ENCODE results near the gene USB1.

USB1 gene

GRCh38 chr16:58000706-58001676, at the start of gene USB1:
USB1 (plus strand) TSS chr16:58001407; CDS start chr16:58001484, 77 bp downstream.
- TF ChIP-seq CTCF (IDR thresholded peaks at IDR 0.05; ENCODE audit: control insufficient read depth, insufficient read depth, low read depth, low read length, missing control alignments) = peak; percentile 49
- peak within 1 kb of the TSS; percentile 98 for H3K4me3 ChIP-seq (ENCODE audit: control insufficient read depth, low read depth, low read length)
- no peak for DNase-seq (ENCODE audit: low read depth)

GRCh38 chr16:57952909-57953308, 48.3 kb upstream of the USB1 start:
- no peak for TF ChIP-seq CTCF (IDR thresholded peaks at IDR 0.05; ENCODE audit: control insufficient read depth, insufficient read depth, low read depth, low read length, missing control alignments)

GRCh38 chr16:57953857-57954256, 47.4 kb upstream of the USB1 start:
- H3K4me3 ChIP-seq (ENCODE audit: control insufficient read depth, low read depth, low read length) = no peak overlapping the region
- no peak for TF ChIP-seq CTCF (IDR thresholded peaks at IDR 0.05; ENCODE audit: control insufficient read depth, insufficient read depth, low read depth, low read length, missing control alignments)
- no peak for DNase-seq (ENCODE audit: low read depth)

More at GRCh38 chr16:57952909-57953308, 48.3 kb upstream of the USB1 start:
- DNase-seq (ENCODE audit: low read depth) = no peak
- H3K4me3 ChIP-seq (ENCODE audit: control insufficient read depth, low read depth, low read length) = no peak overlapping the region

- TF ChIP-seq CTCF (IDR thresholded peaks at IDR 0.05; ENCODE audit: control insufficient read depth, insufficient read depth, low read depth, low read length, missing control alignments) = no peak
- no peak for DNase-seq (ENCODE audit: low read depth)
- no peak overlapping the region for H3K4me3 ChIP-seq (ENCODE audit: control insufficient read depth, low read depth, low read length)
Measured at GRCh38 chr16:57955572-57956188, 45.5 kb upstream of the USB1 start.

DNA sequence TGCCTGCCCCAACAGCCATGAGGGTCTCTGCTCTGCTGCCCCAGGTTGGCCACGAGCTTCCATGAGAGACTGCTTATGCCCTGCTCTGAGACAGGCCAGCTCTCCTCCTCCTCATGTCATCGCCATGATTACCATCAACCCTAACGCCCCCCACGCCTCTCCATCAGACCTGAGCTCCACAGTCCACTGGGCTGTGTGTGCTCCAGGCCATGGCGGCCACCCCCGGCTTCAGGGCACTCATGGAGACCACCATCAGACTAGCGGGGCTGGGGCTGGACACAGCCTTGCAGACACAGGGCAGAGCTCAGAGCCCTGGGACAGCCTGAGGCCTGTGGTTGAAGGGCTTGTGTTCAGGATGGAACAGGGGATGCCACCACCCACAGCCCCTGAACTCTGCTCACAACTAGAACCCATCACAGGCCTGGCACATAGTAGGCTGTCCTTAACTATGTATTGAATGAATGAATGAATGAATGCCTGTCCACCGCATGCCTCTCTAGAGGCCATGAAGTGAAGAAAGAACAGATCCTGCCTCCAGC, 44.9 kb upstream of the USB1 start:
- no peak overlapping the region for H3K4me3 ChIP-seq (ENCODE audit: control insufficient read depth, low read depth, low read length)
- no peak for TF ChIP-seq CTCF (IDR thresholded peaks at IDR 0.05; ENCODE audit: control insufficient read depth, insufficient read depth, low read depth, low read length, missing control alignments)
- DNase-seq (ENCODE audit: low read depth) = no peak

- TF ChIP-seq CTCF (IDR thresholded peaks at IDR 0.05; ENCODE audit: control insufficient read depth, insufficient read depth, low read depth, low read length, missing control alignments) = no peak
- DNase-seq (ENCODE audit: low read depth) = no peak
Measured at GRCh38 chr16:57956924-57957672, 44.1 kb upstream of the USB1 start.

More at GRCh38 chr16:57956924-57957672, 44.1 kb upstream of the USB1 start:
- H3K4me3 ChIP-seq (ENCODE audit: control insufficient read depth, low read depth, low read length) = no peak overlapping the region
